AG04450 (cell line): ENCODE results near the gene CEP250. TPM values are rescaled to one million over a fixed set of nuclear protein-coding genes. Genes with fewer than 3 reads are reported as not detected.

Experiments used
- CTCF ChIA-PET: fragments of 300-600, 350-600 bp; formaldehyde crosslinking; extraction: SDS; loops from one replicate; lab custom pipeline; 2022; ENCODE audit warnings: antibody characterized with exemption, inconsistent platforms; lab: Charles Lee
- POLR2A ChIA-PET: fragments of 350-600 bp; formaldehyde crosslinking; extraction: SDS; loops from one replicate; lab custom pipeline; 2021; ENCODE audit warnings: antibody characterized with exemption, inconsistent platforms; lab: Yijun Ruan, JAX
- DNase-seq: peaks from one replicate; pipeline ENCODE4 v3.0.0-alpha.2; 2011; ENCODE audit warnings: low read depth, low spot score
- H3K27ac ChIP-seq: one replicate; pipeline ENCODE4 v1.5.1; 2012; ENCODE audit warnings: low read depth, low read length, control low read depth
- H3K27me3 ChIP-seq: one replicate; pipeline ENCODE4 v1.6.0; 2012; ENCODE audit warnings: low read length; ENCODE audit not compliant: control insufficient read depth, insufficient read depth
- H3K4me3 ChIP-seq: 2 replicates; pipeline ENCODE4 v1.5.1; 2011; ENCODE audit warnings: mild to moderate bottlenecking, low read depth, low read length, control low read depth
- H3K9me3 ChIP-seq: 2 replicates; pipeline ENCODE4 v1.5.1; 2012; ENCODE audit warnings: low read length; ENCODE audit not compliant: control insufficient read depth, insufficient read depth
- polyA plus RNA-seq: library from polyadenylated mRNA; depleted of rRNA; stranded (reverse); fragments of >200 nt; gene quantifications from 2 replicates; pipeline ENCODE4 v1.2.3, GENCODE V29; 2011
- TF ChIP-seq, protein P1 (sequence below): IDR thresholded peaks from 2 replicates; pipeline ENCODE4 v1.5.1; 2011; ENCODE audit warnings: low read depth, low read length, control low read depth, inconsistent platforms

Gene CEP250
- polyA plus RNA-seq, 1 experiment = 16.8 TPM

DNA sequence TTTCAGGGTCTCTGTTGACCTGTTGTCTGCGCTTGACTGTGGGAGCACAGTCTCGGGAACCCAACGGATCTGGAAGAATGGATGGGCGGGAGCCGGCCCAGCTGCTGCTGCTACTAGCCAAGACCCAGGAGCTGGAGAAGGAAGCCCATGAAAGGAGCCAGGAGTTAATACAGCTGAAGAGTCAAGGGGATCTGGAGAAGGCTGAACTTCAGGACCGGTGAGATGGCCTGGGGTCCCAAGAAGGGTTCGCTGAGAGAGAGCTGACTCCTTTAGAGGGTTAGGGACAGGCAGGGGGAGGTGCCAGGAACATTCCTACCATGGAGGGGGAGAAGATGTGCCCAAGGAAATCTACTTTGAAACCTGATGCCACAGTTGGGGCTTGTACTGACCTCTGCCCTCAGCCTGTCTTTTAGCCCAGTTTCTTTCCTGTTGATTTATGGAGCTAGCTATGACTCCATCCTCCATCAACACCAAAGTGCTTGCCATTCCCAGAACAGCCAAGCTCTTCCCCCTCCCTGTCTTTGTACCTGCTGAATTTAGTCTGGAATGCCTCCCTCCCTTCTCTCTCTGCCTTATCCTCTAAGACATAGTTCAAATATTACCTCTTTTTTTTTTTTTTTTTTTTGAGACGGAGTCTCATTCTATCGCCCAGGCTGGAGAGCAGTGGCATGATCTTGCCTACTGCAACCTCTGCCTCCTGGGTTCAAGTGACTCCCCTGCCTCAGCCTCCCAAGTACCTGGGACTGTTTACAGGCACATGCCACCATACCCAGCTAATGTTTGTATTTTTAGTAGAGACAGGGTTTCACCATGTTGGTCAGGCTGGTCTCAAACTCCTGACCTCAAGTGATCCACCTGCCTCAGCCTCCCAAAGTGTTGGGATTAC, 12.2 kb downstream of the CEP250 start:
- Histone ChIP-seq H3K27ac (peak overlapping the region; percentile 31), H3K27me3 (no peaks in the 10 kb centered on the region), H3K9me3 (no peaks in the 10 kb centered on the region), H3K4me3 (no peak overlapping the region)
- no peak for DNase-seq
- CTCF ChIA-PET = interaction anchor here (0.8 kb wide), 1 partner anchor 486 kb away, joined by 3 read pairs; the partner anchor contains the start of gene SCAND1
- TF ChIP-seq, protein P1, sequence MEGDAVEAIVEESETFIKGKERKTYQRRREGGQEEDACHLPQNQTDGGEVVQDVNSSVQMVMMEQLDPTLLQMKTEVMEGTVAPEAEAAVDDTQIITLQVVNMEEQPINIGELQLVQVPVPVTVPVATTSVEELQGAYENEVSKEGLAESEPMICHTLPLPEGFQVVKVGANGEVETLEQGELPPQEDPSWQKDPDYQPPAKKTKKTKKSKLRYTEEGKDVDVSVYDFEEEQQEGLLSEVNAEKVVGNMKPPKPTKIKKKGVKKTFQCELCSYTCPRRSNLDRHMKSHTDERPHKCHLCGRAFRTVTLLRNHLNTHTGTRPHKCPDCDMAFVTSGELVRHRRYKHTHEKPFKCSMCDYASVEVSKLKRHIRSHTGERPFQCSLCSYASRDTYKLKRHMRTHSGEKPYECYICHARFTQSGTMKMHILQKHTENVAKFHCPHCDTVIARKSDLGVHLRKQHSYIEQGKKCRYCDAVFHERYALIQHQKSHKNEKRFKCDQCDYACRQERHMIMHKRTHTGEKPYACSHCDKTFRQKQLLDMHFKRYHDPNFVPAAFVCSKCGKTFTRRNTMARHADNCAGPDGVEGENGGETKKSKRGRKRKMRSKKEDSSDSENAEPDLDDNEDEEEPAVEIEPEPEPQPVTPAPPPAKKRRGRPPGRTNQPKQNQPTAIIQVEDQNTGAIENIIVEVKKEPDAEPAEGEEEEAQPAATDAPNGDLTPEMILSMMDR = no peak
- POLR2A ChIA-PET = interaction anchor here (0.7 to 1.9 kb wide), 2 partner anchors 13 to 251 kb away, joined by 4 to 10 read pairs; partner anchors contain the start of gene CEP250

DNA sequence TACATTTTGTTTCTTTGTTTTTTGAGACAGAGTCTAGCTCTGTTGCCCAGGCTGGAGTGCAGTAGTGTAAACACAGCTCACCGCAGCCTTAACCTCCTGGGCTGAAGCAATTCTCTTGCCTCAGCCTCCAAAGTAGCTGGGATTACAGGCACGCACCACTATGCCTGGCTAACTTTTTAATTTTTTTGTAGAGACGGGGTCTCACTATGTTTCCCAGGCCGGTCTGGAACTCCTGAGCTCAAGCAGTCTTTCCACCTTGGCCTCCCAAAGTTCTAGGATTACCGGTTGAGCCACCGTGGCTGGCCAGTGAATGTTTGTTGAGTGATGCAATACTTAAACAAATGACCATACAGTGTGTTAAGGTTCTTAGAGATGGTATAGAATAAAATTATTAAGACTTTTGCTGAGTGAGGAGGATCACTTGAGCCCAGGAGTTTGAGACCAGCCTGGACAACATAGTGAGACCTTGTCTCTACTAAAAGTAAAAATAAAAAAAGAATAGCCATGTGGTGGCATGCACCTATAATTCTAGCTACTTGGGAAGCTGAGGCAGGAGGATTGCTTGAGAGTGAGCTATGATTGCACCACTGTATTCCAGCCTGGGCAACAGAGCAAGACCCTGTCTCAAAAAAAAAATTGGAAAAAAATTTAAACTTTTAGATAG, 13.4 kb downstream of the CEP250 start:
- no peak for DNase-seq
- Histone ChIP-seq H3K4me3 (no peak overlapping the region), H3K27ac (no peak overlapping the region), H3K9me3 (no peaks in the 10 kb centered on the region), H3K27me3 (no peaks in the 10 kb centered on the region)
- CTCF ChIA-PET = no interaction called here
- TF ChIP-seq, protein P1 = no peak
- POLR2A ChIA-PET = interaction anchor here (1.9 kb wide), 1 partner anchor 14 kb away, joined by 10 read pairs; the partner anchor contains the start of gene CEP250

DNA sequence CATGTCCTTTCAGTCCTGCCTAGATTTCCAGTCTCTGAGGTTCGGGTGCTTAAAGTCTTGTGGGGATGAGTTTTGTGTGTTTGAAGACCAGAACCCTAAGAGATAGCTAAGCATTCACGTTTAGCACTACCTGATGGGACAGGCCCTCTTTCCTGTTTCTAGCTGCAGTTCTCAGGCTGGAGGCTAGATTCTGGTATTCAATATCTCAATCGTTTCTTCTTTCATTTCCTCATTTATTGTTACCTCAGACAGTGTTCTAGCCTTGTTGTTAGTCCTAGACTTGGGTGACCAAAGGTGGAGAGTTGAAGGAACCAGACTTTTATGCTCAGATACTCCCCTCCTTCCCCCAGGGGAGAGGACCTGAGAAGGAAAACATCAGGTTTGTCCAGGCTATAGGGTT, 16.8 kb downstream of the CEP250 start:
- CTCF ChIA-PET = interaction anchor here (1.8 kb wide), 1 partner anchor 169 kb away, joined by 4 read pairs; no protein-coding TSS in a partner anchor
- TF ChIP-seq, protein P1 = no peak

DNA sequence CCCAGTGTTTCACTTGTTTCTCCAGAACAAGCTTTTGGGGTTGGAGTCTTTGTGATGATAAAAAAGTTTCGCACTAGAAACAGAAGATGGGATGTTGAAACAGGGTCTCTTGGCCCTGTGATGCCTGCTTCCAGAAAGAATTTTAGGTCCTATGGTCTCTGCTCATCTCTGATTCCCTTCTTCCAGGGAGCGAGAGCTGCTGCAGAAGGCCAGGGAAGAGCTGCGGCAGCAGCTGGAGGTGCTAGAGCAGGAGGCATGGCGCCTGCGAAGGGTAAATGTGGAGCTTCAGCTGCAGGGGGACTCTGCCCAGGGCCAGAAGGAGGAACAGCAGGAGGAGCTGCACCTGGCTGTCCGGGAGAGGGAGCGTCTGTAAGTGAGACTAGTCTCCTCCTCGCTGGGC, 18.3 kb downstream of the CEP250 start:
- Histone ChIP-seq H3K4me3 (no peak overlapping the region), H3K27ac (no peak overlapping the region), H3K27me3 (no peaks in the 10 kb centered on the region), H3K9me3 (no peaks in the 10 kb centered on the region)
- no peak for DNase-seq
- TF ChIP-seq, protein P1 = no peak
- ChIA-PET CTCF (interaction anchor here (2.2 kb wide), 1 partner anchor 10 kb away, joined by 9 read pairs; no protein-coding TSS in a partner anchor), POLR2A (no interaction called here)

More for the DNA sequence above, 16.8 kb downstream of the CEP250 start:
- no peak for DNase-seq
- Histone ChIP-seq H3K9me3 (no peaks in the 10 kb centered on the region), H3K27me3 (no peaks in the 10 kb centered on the region), H3K27ac (no peak overlapping the region), H3K4me3 (no peak overlapping the region)
- POLR2A ChIA-PET = no interaction called here
